Esophagus squamous epithelium (tissue), 4 donors: ENCODE data around the gene HMX2.

Experiments used
- POLR2A ChIP-seq, 4 donors: fragments of 450-650 bp; IDR thresholded peaks; one replicate each; pipeline ENCODE4 v1.6.1; 2017; ENCODE audit warnings: antibody characterized with exemption in 4 of 4, mild to moderate bottlenecking in 4 of 4, moderate library complexity in 3 of 4
- TF ChIP-seq, protein P1 (sequence below), 6 experiments: fragments of 450-650 bp in 4 of 6; fragments of 200-600 bp in 2 of 6; sonication (generic) in 2 of 6; IDR thresholded peaks; one replicate each; pipeline ENCODE4 v1.5.1; 2016 to 2019; ENCODE audit warnings: antibody characterized with exemption in 6 of 6, mild to moderate bottlenecking in 4 of 6, moderate library complexity in 4 of 6

DNA sequence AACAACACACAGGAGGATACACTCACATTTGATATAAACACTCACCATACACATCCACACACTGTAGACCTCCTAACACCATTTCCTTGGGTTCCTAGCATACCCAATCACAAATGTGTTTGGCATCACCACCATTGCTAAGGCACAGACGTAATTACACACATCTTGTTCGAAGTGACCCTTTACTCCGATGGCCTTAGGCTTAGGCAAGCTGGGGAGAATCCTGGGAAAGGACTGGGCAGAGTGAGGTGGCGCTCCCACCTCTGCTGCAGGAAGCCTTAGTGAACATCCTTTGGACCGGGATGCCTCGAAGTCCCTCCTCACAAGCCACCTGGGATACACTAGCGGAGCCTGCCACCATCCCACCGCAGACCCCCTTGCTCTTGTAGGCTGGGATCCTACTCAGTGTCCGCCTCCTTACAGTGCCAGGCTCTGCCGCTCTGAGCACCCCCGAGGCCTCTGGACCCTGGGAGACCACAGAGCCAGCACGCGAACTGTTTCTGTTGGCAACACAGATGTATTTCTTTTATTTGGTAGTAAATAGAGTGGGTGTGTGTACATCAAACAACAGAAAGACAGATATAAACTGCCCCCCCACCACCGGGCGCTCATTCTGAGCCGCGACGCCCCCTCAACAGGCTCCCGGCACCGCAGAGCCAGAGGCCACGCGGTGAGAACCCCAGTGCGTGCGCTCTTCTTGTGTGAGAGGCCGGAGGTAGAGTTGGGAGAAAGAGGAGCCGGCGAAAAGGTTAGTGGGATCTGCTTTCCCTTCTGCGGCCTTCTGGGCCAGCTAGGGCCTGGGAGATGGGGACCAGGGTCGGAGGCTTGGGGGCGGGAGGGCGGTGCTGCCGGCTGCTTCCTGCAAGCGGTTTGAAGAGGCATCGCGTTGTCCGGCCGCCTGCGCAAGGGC is 5.9 kb upstream of the HMX2 start:
- no peak for TF ChIP-seq POLR2A (IDR thresholded peaks at IDR 0.05)
- TF ChIP-seq, protein P1, sequence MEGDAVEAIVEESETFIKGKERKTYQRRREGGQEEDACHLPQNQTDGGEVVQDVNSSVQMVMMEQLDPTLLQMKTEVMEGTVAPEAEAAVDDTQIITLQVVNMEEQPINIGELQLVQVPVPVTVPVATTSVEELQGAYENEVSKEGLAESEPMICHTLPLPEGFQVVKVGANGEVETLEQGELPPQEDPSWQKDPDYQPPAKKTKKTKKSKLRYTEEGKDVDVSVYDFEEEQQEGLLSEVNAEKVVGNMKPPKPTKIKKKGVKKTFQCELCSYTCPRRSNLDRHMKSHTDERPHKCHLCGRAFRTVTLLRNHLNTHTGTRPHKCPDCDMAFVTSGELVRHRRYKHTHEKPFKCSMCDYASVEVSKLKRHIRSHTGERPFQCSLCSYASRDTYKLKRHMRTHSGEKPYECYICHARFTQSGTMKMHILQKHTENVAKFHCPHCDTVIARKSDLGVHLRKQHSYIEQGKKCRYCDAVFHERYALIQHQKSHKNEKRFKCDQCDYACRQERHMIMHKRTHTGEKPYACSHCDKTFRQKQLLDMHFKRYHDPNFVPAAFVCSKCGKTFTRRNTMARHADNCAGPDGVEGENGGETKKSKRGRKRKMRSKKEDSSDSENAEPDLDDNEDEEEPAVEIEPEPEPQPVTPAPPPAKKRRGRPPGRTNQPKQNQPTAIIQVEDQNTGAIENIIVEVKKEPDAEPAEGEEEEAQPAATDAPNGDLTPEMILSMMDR (IDR thresholded peaks at IDR 0.05), result no peak
